Psoas muscle (tissue), 8 donors: ENCODE data around the gene MRPL19. TPM values are rescaled to one million over a fixed set of nuclear protein-coding genes. Genes with fewer than 3 reads are reported as not detected.

Experiments used
- ATAC-seq, 4 donors: fragments of 200-7000 bp; cut with Tn5 transposase; one replicate each; pipeline ENCODE4 v1.9.1; 2020; ENCODE audit warnings: moderate library complexity in 3 of 4, mild to moderate bottlenecking in 2 of 4
- DNase-seq, 2 donors: peaks; one replicate each; pipeline ENCODE4 v3.0.0-alpha.2; 2020
- H3K27ac ChIP-seq: fragments of 200-600 bp; one replicate; pipeline ENCODE4 v1.8.0; 2022
- H3K27me3 ChIP-seq, 3 donors: fragments of 200-600 bp in 1 of 3; one replicate each; pipeline versions ENCODE4 v1.6.1 to v1.8.0; 2013 to 2022; ENCODE audit warnings: low read length in 2 of 3, mild to moderate bottlenecking in 2 of 3, moderate library complexity in 1 of 3; ENCODE audit not compliant: insufficient read depth in 3 of 3
- H3K36me3 ChIP-seq, 2 donors: fragments of 200-600 bp in 1 of 2; one replicate each; pipeline versions ENCODE4 v1.6.1 to v1.8.0; 2013 to 2022; ENCODE audit warnings: low read depth in 1 of 2, mild to moderate bottlenecking in 1 of 2, moderate library complexity in 1 of 2; ENCODE audit not compliant: insufficient read depth in 1 of 2
- H3K4me1 ChIP-seq: fragments of 200-600 bp; one replicate; pipeline ENCODE4 v1.8.0; 2022
- H3K4me3 ChIP-seq: fragments of 200-600 bp; one replicate; pipeline ENCODE4 v1.8.0; 2022; ENCODE audit warnings: mild to moderate bottlenecking
- H3K9me3 ChIP-seq: fragments of 200-600 bp; one replicate; pipeline ENCODE4 v1.8.0; 2022
- CTCF ChIP-seq: fragments of 200-600 bp; IDR thresholded peaks from one replicate; pipeline ENCODE4 v1.8.0; 2022; ENCODE audit warnings: antibody characterized with exemption
- WGBS, 3 donors: extraction: QIAGEN DNeasy Blood & Tissue Kit; methylation state at CpG; one replicate each; pipeline versions ENCODE4 v1.1.6 to v1.1.7; 2013; 5-methylcytosine and 5-hydroxymethylcytosine counted together
- intact Hi-C, 2 donors: fragments of 100-400 bp; cut with DNase I; formaldehyde crosslinking; loops; one replicate each; pipeline versions ENCODE4 v1.11.0 to v1.14.2; 2022
- polyA plus RNA-seq, 3 donors: library from polyadenylated mRNA; stranded (reverse); fragments of 200-250 nt; gene quantifications; one replicate each; pipeline ENCODE4 v1.2.3, GENCODE V29; 2013
- total RNA-seq, 4 donors: library from RNA; stranded (reverse); fragmentation: NEBNext Ultra II Directional in 2 of 4; extraction: Animal tissue kit (Norgen Biotek cat#: 25700) in 2 of 4; gene quantifications; one replicate each; pipeline versions ENCODE4 v1.2.1 to v1.2.4, GENCODE V29; 2021 to 2023
- donor health status: healthy with polysubstance abuse.
- donor health status: DM: no; HTN: no; CAD: no; lungs with moderate emphysema.
- donor health status: Bipolar disorder and iron deficiency.
- donor health status: healthy.
- donor health status: DM: yes; HTN: yes; CAD: no.
- donor health status: DM: no; HTN: no; CAD: no.
- donor health status: DM: no; HTN: no; CAD: no.
- donor health status: DM: yes; HTN: yes; CAD: no.

MRPL19 gene
- total and polyA plus RNA-seq, 7 donors: 32.4 to 88.1 (median 68.6) TPM

DNA sequence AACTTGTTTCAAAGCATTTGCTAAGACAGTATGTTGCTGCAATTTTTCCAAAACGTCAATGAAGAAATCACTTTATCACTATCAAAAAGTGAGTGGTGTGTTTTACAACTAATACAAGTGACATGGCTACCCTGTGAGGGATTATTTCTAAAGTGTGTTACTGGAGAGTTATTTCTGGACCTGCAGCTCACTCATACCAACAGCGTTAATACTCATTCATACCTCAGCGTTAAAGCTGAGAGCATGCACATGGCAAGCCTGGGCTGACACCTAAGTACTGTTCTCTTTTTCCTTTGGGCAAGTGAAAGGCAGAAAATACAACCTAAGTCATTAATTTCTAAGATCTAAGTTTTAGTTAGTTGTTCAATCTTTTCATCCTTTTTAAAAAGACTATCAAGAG lies 13.0 kb upstream of the MRPL19 start:
- H3K27ac ChIP-seq: peak overlapping the region; percentile 65
- no peak for TF ChIP-seq CTCF

GRCh38 chr2:75634945-75635344 lies 11.6 kb upstream of the MRPL19 start:
- Histone ChIP-seq H3K27ac (peak overlapping the region; percentile 12), H3K36me3 (no peaks in the 10 kb centered on the region), H3K9me3 (no peaks in the 10 kb centered on the region), H3K27me3 (no peaks in the 10 kb centered on the region), H3K4me1 (peaks cover 2% of the 10 kb centered on the region), H3K4me3 (no peak overlapping the region)
- intact Hi-C loops: no loop called here
- WGBS, 3 donors: 0 to 93% (median 71%) methylated on average over 1 of the region's 1 CpG
- ATAC-seq (no peak), DNase-seq (no peak)
- no peak for TF ChIP-seq CTCF

More for the DNA sequence above, 13.0 kb upstream of the MRPL19 start:
- no peaks in the 10 kb centered on the region for H3K27me3 ChIP-seq
- WGBS, 3 donors: 27 to 31% (median 29%) methylated on average over 3 of the region's 3 CpGs
- intact Hi-C loops: no loop called here
- ATAC-seq (peak; percentile 82 to 99 (median 97)), DNase-seq (no peak)
- no peaks in the 10 kb centered on the region for H3K9me3 ChIP-seq
- H3K4me1 ChIP-seq: peaks cover 2% of the 10 kb centered on the region
- H3K36me3 ChIP-seq: no peaks in the 10 kb centered on the region
- H3K4me3 ChIP-seq: no peak overlapping the region

DNA sequence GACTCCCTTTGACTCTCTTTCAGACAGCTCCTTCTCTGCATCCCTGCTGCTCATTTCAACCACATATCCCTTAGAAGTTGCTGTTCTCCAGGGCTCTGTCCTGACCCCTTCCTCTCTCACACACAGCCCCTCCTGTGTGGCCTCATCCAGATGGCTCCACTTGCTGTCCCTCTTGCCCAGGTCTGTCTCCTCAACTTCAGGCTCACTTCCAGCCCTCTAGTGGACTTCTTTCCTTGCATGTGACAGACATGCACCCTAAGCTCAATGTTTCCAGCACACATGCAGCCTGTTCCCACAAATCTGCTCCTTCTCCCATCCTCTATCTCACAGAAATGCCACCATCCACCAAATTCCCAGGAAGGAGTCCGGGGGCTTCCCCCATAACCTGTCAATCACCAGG lies 9.0 kb upstream of the MRPL19 start:
- peaks cover 15% of the 10 kb centered on the region for H3K4me1 ChIP-seq
- no peaks in the 10 kb centered on the region for H3K9me3 ChIP-seq
- WGBS, 3 donors: 71 to 80% (median 78%) methylated on average over 1 of the region's 1 CpG
- no peak for ATAC-seq
- no peak overlapping the region for H3K4me3 ChIP-seq
- no peaks in the 10 kb centered on the region for H3K27me3 ChIP-seq
- DNase-seq: no peak
- no peaks in the 10 kb centered on the region for H3K36me3 ChIP-seq
- intact Hi-C loops: no loop called here
- no peak for TF ChIP-seq CTCF
- no peak overlapping the region for H3K27ac ChIP-seq

DNA sequence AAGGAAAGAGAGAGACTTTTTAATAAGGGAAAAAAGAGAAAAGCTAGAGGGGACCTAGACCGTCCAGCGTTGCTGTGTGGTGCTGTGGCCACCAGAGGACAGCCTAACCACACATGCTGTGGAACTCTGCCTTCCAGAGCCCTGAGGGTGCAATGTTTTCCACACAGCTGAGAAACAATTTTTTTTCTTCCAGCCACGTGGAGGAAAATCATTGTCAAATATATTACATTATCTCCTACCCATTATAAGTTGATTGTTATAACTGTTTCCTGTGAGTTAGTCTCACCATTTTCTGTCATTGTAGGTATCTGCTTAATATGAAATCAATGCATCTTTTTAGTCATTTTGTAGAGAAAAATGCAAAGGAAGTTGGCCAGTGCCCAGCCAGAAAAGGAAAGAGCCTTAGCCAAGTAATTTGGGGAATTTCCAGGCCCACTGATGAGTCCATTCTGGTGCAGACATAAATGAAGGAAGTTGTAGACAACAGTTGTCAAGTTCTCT lies 5.9 kb upstream of the MRPL19 start:
- intact Hi-C loops: loop anchor here (1.0 to 5.0 kb wide), 2 partner anchors 37 kb away; no protein-coding TSS in a partner anchor
- Histone ChIP-seq H3K4me3 (no peak overlapping the region), H3K36me3 (no peaks in the 10 kb centered on the region), H3K27ac (peak overlapping the region; percentile 83), H3K27me3 (no peaks in the 10 kb centered on the region), H3K4me1 (peaks cover 31% of the 10 kb centered on the region), H3K9me3 (no peaks in the 10 kb centered on the region)
- TF ChIP-seq CTCF: peak; percentile 99
- DNase-seq: peak; percentile 61 to 80
- 0 to 3% (median 0%) methylated on average over 3 of the region's 3 CpGs for WGBS, 3 donors
- peak; percentile 89 to 95 (median 90) for ATAC-seq

- DNase-seq (peak; percentile 35 to 76), ATAC-seq (peak; percentile 87 to 90 (median 88))
- H3K27ac ChIP-seq: peak overlapping the region; percentile 83
- TF ChIP-seq CTCF: no peak
- intact Hi-C loops: loop anchor here (1.0 to 5.0 kb wide), 2 partner anchors 36 kb away; no protein-coding TSS in a partner anchor
- peaks cover 38% of the 10 kb centered on the region for H3K4me1 ChIP-seq
- peak overlapping the region; percentile 54 for H3K4me3 ChIP-seq
- H3K27me3 ChIP-seq: no peaks in the 10 kb centered on the region
- H3K36me3 ChIP-seq: no peaks in the 10 kb centered on the region
- no peaks in the 10 kb centered on the region for H3K9me3 ChIP-seq
- WGBS, 3 donors: 25 to 30% (median 26%) methylated on average over 1 of the region's 1 CpG
Measured at GRCh38 chr2:75641587-75641986, 5.0 kb upstream of the MRPL19 start.
